HepG2 (cell line): ENCODE data around the gene ITSN2. TPM values are rescaled to one million over a fixed set of nuclear protein-coding genes. Genes with fewer than 3 reads are reported as not detected.

Experiments used
- ATAD3A ChIP-seq: sonication (generic); formaldehyde crosslinking; IDR thresholded peaks from 2 replicates; pipeline ENCODE4 v1.4.0; 2020; ENCODE audit warnings: missing genetic modification reagents
- DMAP1 ChIP-seq: IDR thresholded peaks from 2 replicates; pipeline ENCODE4 v1.6.1; 2016
- FOSL1 ChIP-seq: sonication (generic); formaldehyde crosslinking; IDR thresholded peaks from 2 replicates; pipeline ENCODE4 v1.9.0; 2021; ENCODE audit warnings: missing genetic modification reagents, borderline replicate concordance
- FOXP4 ChIP-seq: sonication (generic); formaldehyde crosslinking; IDR thresholded peaks from 2 replicates; pipeline ENCODE4 v1.4.0; 2020; ENCODE audit warnings: missing genetic modification reagents
- GABPA ChIP-seq, 2 experiments: IDR thresholded peaks; 2 replicates each; pipeline ENCODE4 v1.6.1; 2011 to 2016; ENCODE audit warnings: low read depth in 2 of 2, low read length in 1 of 2, missing biosample characterization in 1 of 2, missing genetic modification characterization in 1 of 2
- GZF1 ChIP-seq: sonication (generic); formaldehyde crosslinking; IDR thresholded peaks from 2 replicates; pipeline ENCODE4 v1.5.1; 2020; ENCODE audit warnings: mild to moderate bottlenecking, missing genetic modification reagents
- HOXA5 ChIP-seq: sonication (generic); formaldehyde crosslinking; IDR thresholded peaks from 2 replicates; pipeline ENCODE4 v1.4.0; 2020; ENCODE audit warnings: missing genetic modification reagents
- JUNB ChIP-seq: sonication (generic); formaldehyde crosslinking; IDR thresholded peaks from 2 replicates; pipeline ENCODE4 v1.8.0; 2022; ENCODE audit warnings: missing genetic modification reagents, mild to moderate bottlenecking, borderline replicate concordance
- MXD1 ChIP-seq: sonication (generic); formaldehyde crosslinking; IDR thresholded peaks from 2 replicates; pipeline ENCODE4 v1.4.0; 2020; ENCODE audit warnings: mild to moderate bottlenecking, missing genetic modification reagents
- MZF1 ChIP-seq: sonication (generic); formaldehyde crosslinking; IDR thresholded peaks from 2 replicates; pipeline ENCODE4 v1.8.1; 2023; ENCODE audit warnings: mild to moderate bottlenecking, missing genetic modification reagents, borderline replicate concordance
- PRMT3 ChIP-seq: sonication (generic); formaldehyde crosslinking; IDR thresholded peaks from 2 replicates; pipeline ENCODE4 v1.8.1; 2022; ENCODE audit warnings: low read depth, mild to moderate bottlenecking, moderate library complexity, missing genetic modification reagents, borderline replicate concordance
- REL ChIP-seq: sonication (generic); formaldehyde crosslinking; conservative IDR thresholded peaks from 2 replicates; pipeline ENCODE4 v1.8.0; 2022; ENCODE audit warnings: mild to moderate bottlenecking, missing genetic modification reagents, moderate library complexity
- RFXAP ChIP-seq: sonication (generic); formaldehyde crosslinking; IDR thresholded peaks from 2 replicates; pipeline ENCODE4 v1.4.0; 2020; ENCODE audit warnings: missing genetic modification reagents, borderline replicate concordance
- SAFB2 ChIP-seq: sonication (generic); formaldehyde crosslinking; IDR thresholded peaks from 2 replicates; pipeline ENCODE4 v1.5.1; 2020; ENCODE audit warnings: missing genetic modification reagents, low read depth, mild to moderate bottlenecking, borderline replicate concordance
- STAG1 ChIP-seq: sonication (generic); formaldehyde crosslinking; IDR thresholded peaks from 2 replicates; pipeline ENCODE4 v1.4.0; 2020; ENCODE audit warnings: missing genetic modification reagents
- ZFP41 ChIP-seq: sonication (generic); formaldehyde crosslinking; IDR thresholded peaks from 2 replicates; pipeline ENCODE4 v1.4.0; 2020; ENCODE audit warnings: mild to moderate bottlenecking, missing genetic modification reagents, borderline replicate concordance
- ZFP62 ChIP-seq: sonication (generic); formaldehyde crosslinking; IDR thresholded peaks from 2 replicates; pipeline ENCODE4 v1.4.0; 2020; ENCODE audit warnings: missing genetic modification reagents
- ZNF136 ChIP-seq: sonication (generic); formaldehyde crosslinking; IDR thresholded peaks from 2 replicates; pipeline ENCODE4 v1.8.1; 2022; ENCODE audit warnings: low read depth, mild to moderate bottlenecking, moderate library complexity, missing genetic modification reagents
- ZNF17 ChIP-seq: sonication (generic); formaldehyde crosslinking; IDR thresholded peaks from 2 replicates; pipeline ENCODE4 v1.5.0; 2020; ENCODE audit warnings: mild to moderate bottlenecking, missing genetic modification reagents
- ZNF337 ChIP-seq: sonication (generic); formaldehyde crosslinking; IDR thresholded peaks from 2 replicates; pipeline ENCODE4 v1.5.1; 2020; ENCODE audit warnings: missing genetic modification reagents, low read depth, mild to moderate bottlenecking, borderline replicate concordance
- ZNF570 ChIP-seq: sonication (generic); formaldehyde crosslinking; IDR thresholded peaks from 2 replicates; pipeline ENCODE4 v1.4.0; 2020; ENCODE audit warnings: mild to moderate bottlenecking, missing genetic modification reagents, borderline replicate concordance
- ZNF746 ChIP-seq: sonication (generic); formaldehyde crosslinking; IDR thresholded peaks from 2 replicates; pipeline ENCODE4 v1.8.0; 2022; ENCODE audit warnings: mild to moderate bottlenecking, missing genetic modification reagents
- ZNF749 ChIP-seq: sonication (generic); formaldehyde crosslinking; IDR thresholded peaks from 2 replicates; pipeline ENCODE4 v1.8.0; 2022; ENCODE audit warnings: mild to moderate bottlenecking, missing genetic modification reagents, moderate library complexity, borderline replicate concordance
- ZSCAN22 ChIP-seq: sonication (generic); formaldehyde crosslinking; IDR thresholded peaks from 2 replicates; pipeline ENCODE4 v1.4.0; 2020; ENCODE audit warnings: mild to moderate bottlenecking, missing genetic modification reagents
- polyA plus RNA-seq, 8 experiments: library from polyadenylated mRNA; depleted of rRNA in 3 of 8; stranded (reverse) in 7 of 8; unstranded in 1 of 8; fragments of >200 nt; fragmentation: Illumina TruSeq in 4 of 8; extraction: Trizol in 4 of 8; gene quantifications; 2 replicates each; pipeline versions ENCODE4 v1.2.1 to v1.2.3, GENCODE V29; 2011 to 2016; ENCODE audit warnings: low read depth in 4 of 8, missing spikeins in 1 of 8, mixed read lengths in 1 of 8; ENCODE audit not compliant: insufficient read depth in 1 of 8
- total RNA-seq, 5 experiments: library from RNA; depleted of rRNA; stranded (reverse); fragments of >200 nt; fragmentation: Illumina TruSeq; extraction: Trizol; gene quantifications; 2 replicates each; pipeline ENCODE4 v1.2.3, GENCODE V29; 2016; ENCODE audit warnings: low read depth in 1 of 5
- TF ChIP-seq, protein P1 (sequence below): sonication (generic); formaldehyde crosslinking; IDR thresholded peaks from 2 replicates; pipeline ENCODE4 v1.5.1; 2020; ENCODE audit warnings: missing genetic modification reagents, mild to moderate bottlenecking, borderline replicate concordance
- TF ChIP-seq, protein P2 (sequence below): sonication (generic); formaldehyde crosslinking; IDR thresholded peaks from 2 replicates; pipeline ENCODE4 v1.4.0; 2020; ENCODE audit warnings: low read depth, mild to moderate bottlenecking, missing genetic modification reagents

ITSN2 gene
- total and polyA plus RNA-seq, 2 of the 13 experiments (the other 11 are each of a cell fraction or from before 2014, with no cell fraction given), result 26.0 to 26.6 TPM

GRCh38 chr2:24164416-24164973, 195.8 kb downstream of the ITSN2 start (continued):
- TF ChIP-seq PRMT3 (CRISPR knock-in tag), result no peak
- TF ChIP-seq REL, result no peak
- no peak for TF ChIP-seq HOXA5 (CRISPR knock-in tag)
- TF ChIP-seq ZNF570 (CRISPR knock-in tag), result no peak
- TF ChIP-seq, protein P1, sequence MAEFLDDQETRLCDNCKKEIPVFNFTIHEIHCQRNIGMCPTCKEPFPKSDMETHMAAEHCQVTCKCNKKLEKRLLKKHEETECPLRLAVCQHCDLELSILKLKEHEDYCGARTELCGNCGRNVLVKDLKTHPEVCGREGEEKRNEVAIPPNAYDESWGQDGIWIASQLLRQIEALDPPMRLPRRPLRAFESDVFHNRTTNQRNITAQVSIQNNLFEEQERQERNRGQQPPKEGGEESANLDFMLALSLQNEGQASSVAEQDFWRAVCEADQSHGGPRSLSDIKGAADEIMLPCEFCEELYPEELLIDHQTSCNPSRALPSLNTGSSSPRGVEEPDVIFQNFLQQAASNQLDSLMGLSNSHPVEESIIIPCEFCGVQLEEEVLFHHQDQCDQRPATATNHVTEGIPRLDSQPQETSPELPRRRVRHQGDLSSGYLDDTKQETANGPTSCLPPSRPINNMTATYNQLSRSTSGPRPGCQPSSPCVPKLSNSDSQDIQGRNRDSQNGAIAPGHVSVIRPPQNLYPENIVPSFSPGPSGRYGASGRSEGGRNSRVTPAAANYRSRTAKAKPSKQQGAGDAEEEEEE (CRISPR knock-in tag), result no peak
- no peak for TF ChIP-seq DMAP1
- TF ChIP-seq ZNF136 (CRISPR knock-in tag), result no peak
- no peak for TF ChIP-seq ZFP41 (CRISPR knock-in tag)
- no peak for TF ChIP-seq MZF1 (CRISPR knock-in tag)
- TF ChIP-seq RFXAP, result no peak
- no peak for TF ChIP-seq JUNB (CRISPR knock-in tag)
- no peak for TF ChIP-seq GABPA (IDR thresholded peaks at IDR 0.05; ENCODE audit: low read depth, low read length)
- no peak for TF ChIP-seq GABPA (CRISPR knock-in tag; IDR thresholded peaks at IDR 0.05; ENCODE audit: low read depth)
- no peak for TF ChIP-seq FOXP4 (CRISPR knock-in tag)
- no peak for TF ChIP-seq ZSCAN22 (CRISPR knock-in tag)
- TF ChIP-seq GZF1, result no peak
- TF ChIP-seq ATAD3A (CRISPR knock-in tag), result no peak
- TF ChIP-seq, protein P2, sequence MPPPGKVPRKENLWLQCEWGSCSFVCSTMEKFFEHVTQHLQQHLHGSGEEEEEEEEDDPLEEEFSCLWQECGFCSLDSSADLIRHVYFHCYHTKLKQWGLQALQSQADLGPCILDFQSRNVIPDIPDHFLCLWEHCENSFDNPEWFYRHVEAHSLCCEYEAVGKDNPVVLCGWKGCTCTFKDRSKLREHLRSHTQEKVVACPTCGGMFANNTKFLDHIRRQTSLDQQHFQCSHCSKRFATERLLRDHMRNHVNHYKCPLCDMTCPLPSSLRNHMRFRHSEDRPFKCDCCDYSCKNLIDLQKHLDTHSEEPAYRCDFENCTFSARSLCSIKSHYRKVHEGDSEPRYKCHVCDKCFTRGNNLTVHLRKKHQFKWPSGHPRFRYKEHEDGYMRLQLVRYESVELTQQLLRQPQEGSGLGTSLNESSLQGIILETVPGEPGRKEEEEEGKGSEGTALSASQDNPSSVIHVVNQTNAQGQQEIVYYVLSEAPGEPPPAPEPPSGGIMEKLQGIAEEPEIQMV (CRISPR knock-in tag), result no peak
- TF ChIP-seq ZNF337 (CRISPR knock-in tag), result no peak
- peak; percentile 90 for TF ChIP-seq STAG1 (CRISPR knock-in tag)
- no peak for TF ChIP-seq MXD1 (CRISPR knock-in tag)
- no peak for TF ChIP-seq FOSL1 (CRISPR knock-in tag)
- no peak for TF ChIP-seq ZNF17 (CRISPR knock-in tag)
- no peak for TF ChIP-seq SAFB2
- TF ChIP-seq ZNF746 (CRISPR knock-in tag), result no peak
- no peak for TF ChIP-seq ZFP62
- TF ChIP-seq ZNF749 (CRISPR knock-in tag), result no peak
